Fibroblast of lung (primary cell): ENCODE results near the gene CR2. TPM values are rescaled to one million over a fixed set of nuclear protein-coding genes. Genes with fewer than 3 reads are reported as not detected.

Experiments used
- DNase-seq, 2 donors: peaks; one replicate each; pipeline versions ENCODE4 v3.0.0 to v3.0.0-alpha.2; 2010; ENCODE audit warnings: low read depth in 2 of 2
- H2AFZ ChIP-seq: 2 replicates; pipeline ENCODE4 v1.5.1; 2012; ENCODE audit warnings: low read length, control low read depth, inconsistent platforms
- H3K27ac ChIP-seq: 2 replicates; pipeline ENCODE4 v1.5.1; 2011; ENCODE audit warnings: low read length, control low read depth; ENCODE audit not compliant: insufficient read depth
- H3K27me3 ChIP-seq: 2 replicates; pipeline ENCODE4 v1.5.1; 2011; ENCODE audit warnings: mild to moderate bottlenecking, low read length; ENCODE audit not compliant: control insufficient read depth, insufficient read depth
- H3K36me3 ChIP-seq: 2 replicates; pipeline ENCODE4 v1.5.1; 2011; ENCODE audit warnings: low read length; ENCODE audit not compliant: control insufficient read depth, insufficient read depth
- H3K4me1 ChIP-seq: 2 replicates; pipeline ENCODE4 v1.5.1; 2011; ENCODE audit warnings: low read length; ENCODE audit not compliant: control insufficient read depth, insufficient read depth; ENCODE audit errors: extremely low read depth
- H3K4me2 ChIP-seq: 2 replicates; pipeline ENCODE4 v1.5.1; 2011; ENCODE audit warnings: low read length, control low read depth; ENCODE audit not compliant: insufficient read depth; ENCODE audit errors: extremely low read depth
- H3K4me3 ChIP-seq, 4 experiments: fragments of 200-600 bp in 1 of 4; sonication (generic) in 1 of 4; replicated peaks in 1 of 4; 2 replicates each; pipeline ENCODE4 v1.5.1; 2011 to 2016; ENCODE audit warnings: low read length in 4 of 4, low read depth in 3 of 4, mild to moderate bottlenecking in 3 of 4, control low read depth in 2 of 4, inconsistent platforms in 1 of 4, mixed read lengths in 1 of 4; ENCODE audit not compliant: insufficient read depth in 1 of 4; ENCODE audit errors: control extremely low read depth in 1 of 4
- H3K79me2 ChIP-seq: 2 replicates; pipeline ENCODE4 v1.5.1; 2012; ENCODE audit warnings: mild to moderate bottlenecking, low read length, inconsistent platforms; ENCODE audit not compliant: control insufficient read depth, insufficient read depth
- H3K9ac ChIP-seq: 2 replicates; pipeline ENCODE4 v1.5.1; 2011; ENCODE audit warnings: mild to moderate bottlenecking, low read length, control low read depth; ENCODE audit not compliant: insufficient read depth
- H3K9me3 ChIP-seq: 2 replicates; pipeline ENCODE4 v1.5.1; 2012; ENCODE audit warnings: low read depth, low read length; ENCODE audit not compliant: control insufficient read depth, insufficient read depth
- H4K20me1 ChIP-seq: 2 replicates; pipeline ENCODE4 v1.5.1; 2011; ENCODE audit warnings: low read length; ENCODE audit not compliant: control insufficient read depth, insufficient read depth; ENCODE audit errors: extremely low read depth
- EZH2 ChIP-seq: IDR thresholded peaks from 2 replicates; pipeline ENCODE4 v1.5.1; 2012; ENCODE audit warnings: low read length, control low read depth, mild to moderate bottlenecking; ENCODE audit errors: missing control alignments
- polyA plus RNA-seq, 2 donors: library from polyadenylated mRNA; depleted of rRNA in 1 of 2; stranded (reverse) in 1 of 2; unstranded in 1 of 2; fragments of >200 nt; gene quantifications; 2 replicates each; pipeline ENCODE4 v1.2.1, GENCODE V29; 2011 to 2012; ENCODE audit warnings: missing spikeins in 1 of 2
- total RNA-seq: library from RNA; depleted of rRNA; stranded (reverse); fragments of >200 nt; gene quantifications from 2 replicates; pipeline ENCODE4 v1.2.1, GENCODE V29; 2014
- TF ChIP-seq, protein P1 (sequence below), 2 donors: IDR thresholded peaks in 1 of 2; conservative IDR thresholded peaks in 1 of 2; 1 replicate in 1 of 2; 2 replicates in 1 of 2; pipeline ENCODE4 v1.5.1; 2011 to 2012; ENCODE audit warnings: low read length in 2 of 2, control low read depth in 1 of 2, inconsistent platforms in 1 of 2, low read depth in 1 of 2, mild to moderate bottlenecking in 1 of 2

Gene CR2
- total and polyA plus RNA-seq, 2 donors (not counting 1 experiment from before 2014, with no cell fraction given) = not detected

DNA sequence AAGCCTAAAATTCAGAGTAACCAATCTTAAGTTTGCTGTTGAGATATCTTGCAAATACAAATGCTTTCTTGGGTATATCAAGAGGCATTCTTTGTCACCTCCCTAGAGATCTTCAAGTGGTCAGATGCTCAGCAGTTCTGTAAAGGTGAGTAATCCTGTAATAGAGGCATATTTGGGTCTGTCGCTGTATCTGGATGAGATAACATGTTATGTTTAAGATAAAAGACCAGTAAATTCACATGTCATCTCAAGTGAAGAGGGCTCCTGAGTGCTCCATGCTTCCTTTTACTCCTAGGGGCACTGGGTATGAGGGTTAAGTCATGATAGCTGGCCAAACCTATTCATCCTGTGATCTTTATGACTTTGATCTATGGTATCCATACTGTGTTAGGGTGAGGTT, 7.5 kb downstream of the CR2 start:
- Histone ChIP-seq H3K9ac (no peak overlapping the region), H3K4me2 (no peak overlapping the region), H3K27ac (no peak overlapping the region), H3K9me3 (no peaks in the 10 kb centered on the region), H2AFZ (no peak overlapping the region), H3K4me1 (no peaks in the 10 kb centered on the region), H3K4me3 (no peak overlapping the region), H3K79me2 (no peaks in the 10 kb centered on the region), H3K27me3 (no peaks in the 10 kb centered on the region), H3K36me3 (no peaks in the 10 kb centered on the region), H4K20me1 (no peaks in the 10 kb centered on the region)
- DNase-seq = no peak
- TF ChIP-seq, protein P1, sequence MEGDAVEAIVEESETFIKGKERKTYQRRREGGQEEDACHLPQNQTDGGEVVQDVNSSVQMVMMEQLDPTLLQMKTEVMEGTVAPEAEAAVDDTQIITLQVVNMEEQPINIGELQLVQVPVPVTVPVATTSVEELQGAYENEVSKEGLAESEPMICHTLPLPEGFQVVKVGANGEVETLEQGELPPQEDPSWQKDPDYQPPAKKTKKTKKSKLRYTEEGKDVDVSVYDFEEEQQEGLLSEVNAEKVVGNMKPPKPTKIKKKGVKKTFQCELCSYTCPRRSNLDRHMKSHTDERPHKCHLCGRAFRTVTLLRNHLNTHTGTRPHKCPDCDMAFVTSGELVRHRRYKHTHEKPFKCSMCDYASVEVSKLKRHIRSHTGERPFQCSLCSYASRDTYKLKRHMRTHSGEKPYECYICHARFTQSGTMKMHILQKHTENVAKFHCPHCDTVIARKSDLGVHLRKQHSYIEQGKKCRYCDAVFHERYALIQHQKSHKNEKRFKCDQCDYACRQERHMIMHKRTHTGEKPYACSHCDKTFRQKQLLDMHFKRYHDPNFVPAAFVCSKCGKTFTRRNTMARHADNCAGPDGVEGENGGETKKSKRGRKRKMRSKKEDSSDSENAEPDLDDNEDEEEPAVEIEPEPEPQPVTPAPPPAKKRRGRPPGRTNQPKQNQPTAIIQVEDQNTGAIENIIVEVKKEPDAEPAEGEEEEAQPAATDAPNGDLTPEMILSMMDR (conservative IDR thresholded peaks at IDR 0.05 in 1 of 2, IDR thresholded peaks at IDR 0.05 in 1 of 2; ENCODE audit: low read depth in 1 of 2, low read length in 2 of 2) = no peak
- no peak for TF ChIP-seq EZH2

DNA sequence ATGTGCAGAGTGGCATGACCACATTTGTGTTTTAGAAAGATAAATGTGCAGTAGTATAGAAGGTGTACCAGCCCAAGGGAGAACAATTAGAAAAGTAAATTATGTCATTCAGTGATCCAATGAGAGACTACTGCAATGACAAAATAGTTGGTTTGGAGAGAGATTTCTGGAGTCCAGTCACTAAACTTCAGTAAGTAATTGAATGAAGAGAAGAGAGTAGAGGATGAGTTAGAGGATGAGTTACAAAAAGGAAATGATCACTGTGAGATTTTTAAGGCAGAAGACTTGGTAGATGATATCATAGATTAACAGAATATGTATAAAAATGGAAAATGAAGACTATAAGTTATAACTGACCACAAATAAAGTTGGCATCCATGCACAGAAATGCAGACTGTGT, 8.4 kb downstream of the CR2 start:
- Histone ChIP-seq H3K9ac (no peak overlapping the region), H3K36me3 (no peaks in the 10 kb centered on the region), H4K20me1 (no peaks in the 10 kb centered on the region), H3K27me3 (no peaks in the 10 kb centered on the region), H2AFZ (no peak overlapping the region), H3K79me2 (no peaks in the 10 kb centered on the region), H3K27ac (no peak overlapping the region), H3K4me3 (no peak overlapping the region), H3K4me1 (no peaks in the 10 kb centered on the region), H3K9me3 (no peaks in the 10 kb centered on the region), H3K4me2 (no peak overlapping the region)
- no peak for DNase-seq
- TF ChIP-seq EZH2 = no peak

GRCh38 chr1:207463021-207463420, 8.9 kb downstream of the CR2 start:
- DNase-seq = peak in 1 of 2 donors; percentile 17
- Histone ChIP-seq H3K9ac (no peak overlapping the region), H3K4me2 (no peak overlapping the region), H3K4me3 (no peak overlapping the region), H2AFZ (no peak overlapping the region), H3K79me2 (no peaks in the 10 kb centered on the region), H3K9me3 (no peaks in the 10 kb centered on the region), H4K20me1 (no peaks in the 10 kb centered on the region), H3K27ac (no peak overlapping the region), H3K4me1 (no peaks in the 10 kb centered on the region), H3K27me3 (no peaks in the 10 kb centered on the region), H3K36me3 (no peaks in the 10 kb centered on the region)
- TF ChIP-seq EZH2 = no peak
- TF ChIP-seq, protein P1 (conservative IDR thresholded peaks at IDR 0.05 in 1 of 2, IDR thresholded peaks at IDR 0.05 in 1 of 2; ENCODE audit: low read depth in 1 of 2, low read length in 2 of 2) = no peak
